ENCODE measurements around the gene MX1.

MX1 gene

DNA sequence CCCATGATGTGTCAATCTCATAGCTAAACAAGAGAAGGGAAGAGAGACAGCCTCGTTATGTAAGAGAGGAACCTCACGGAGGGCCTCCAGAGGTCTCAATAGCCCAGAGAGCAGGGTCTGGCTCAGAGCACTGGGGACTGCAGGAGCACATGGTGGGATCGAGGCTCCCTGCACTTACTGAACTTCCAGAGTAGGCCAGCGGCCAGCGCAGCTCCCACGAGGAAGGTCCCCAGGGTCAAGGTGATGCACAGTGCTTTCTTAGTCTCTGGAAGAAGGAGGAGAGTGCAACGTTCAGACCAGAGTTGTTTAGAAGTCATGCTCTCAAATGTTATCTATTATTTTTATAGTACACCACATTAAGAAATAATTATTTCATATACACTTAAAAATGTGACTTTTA lies 63.3 kb downstream of the MX1 start:
- DNase-seq (ENCODE audit: low spot score) (no peak), FAIRE-seq (no peak)

DNA sequence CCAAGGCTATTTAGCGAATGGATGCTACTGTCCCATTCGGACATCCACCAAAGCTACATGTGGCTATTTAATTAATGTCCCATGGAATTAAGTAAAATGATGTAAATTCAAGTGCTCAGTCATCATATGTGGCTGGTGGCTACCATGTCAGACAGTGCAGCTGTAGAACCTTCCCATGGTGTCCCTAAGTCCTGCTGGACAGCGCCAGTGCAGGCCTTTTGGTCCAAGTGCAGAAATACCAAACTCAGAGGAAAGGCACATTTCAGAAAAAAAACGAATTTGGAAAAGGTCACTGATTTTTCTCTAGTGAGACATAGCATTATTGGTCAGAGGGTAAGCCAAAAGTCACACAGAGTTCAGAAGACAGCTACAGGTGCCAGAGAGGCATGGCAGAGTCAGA lies 64.3 kb downstream of the MX1 start:
- DNase-seq (ENCODE audit: low spot score): no peak
- FAIRE-seq: no peak

GRCh38 chr21:41491412-41491811 lies 65.4 kb downstream of the MX1 start:
- DNase-seq (ENCODE audit: low spot score) (no peak), FAIRE-seq (no peak)

- FAIRE-seq (no peak), DNase-seq (ENCODE audit: low spot score) (no peak)
These were observed 68.2 kb downstream of the MX1 start for GRCh38 chr21:41494242-41494641.

DNA sequence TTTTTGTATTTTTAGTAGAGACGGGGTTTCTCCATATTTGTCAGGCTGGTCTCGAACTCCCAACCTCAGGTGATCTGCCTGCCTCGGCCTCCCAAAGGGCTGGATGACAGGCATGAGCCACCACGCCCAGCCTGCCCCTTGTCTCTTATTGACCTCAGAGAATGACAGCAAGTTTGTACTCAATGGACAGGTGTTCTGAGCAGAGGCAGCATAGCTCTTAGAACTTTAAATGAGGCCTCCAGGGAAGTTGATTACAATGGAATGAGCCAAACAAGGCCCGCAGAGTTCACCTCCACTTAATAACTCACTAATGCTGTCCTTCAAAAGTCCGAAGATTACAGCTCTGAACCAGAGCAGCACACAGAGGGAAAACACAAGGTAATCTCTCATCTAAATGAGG lies 71.0 kb downstream of the MX1 start:
- no peak for DNase-seq (ENCODE audit: low spot score)
- FAIRE-seq: no peak

GRCh38 chr21:41497788-41498187 lies 71.7 kb downstream of the MX1 start:
- no peak for FAIRE-seq

GRCh38 chr21:41499920-41500319 lies 73.9 kb downstream of the MX1 start:
- FAIRE-seq (no peak), DNase-seq (ENCODE audit: low spot score) (no peak)

More at GRCh38 chr21:41497788-41498187, 71.7 kb downstream of the MX1 start:
- DNase-seq (ENCODE audit: low spot score): no peak

DNA sequence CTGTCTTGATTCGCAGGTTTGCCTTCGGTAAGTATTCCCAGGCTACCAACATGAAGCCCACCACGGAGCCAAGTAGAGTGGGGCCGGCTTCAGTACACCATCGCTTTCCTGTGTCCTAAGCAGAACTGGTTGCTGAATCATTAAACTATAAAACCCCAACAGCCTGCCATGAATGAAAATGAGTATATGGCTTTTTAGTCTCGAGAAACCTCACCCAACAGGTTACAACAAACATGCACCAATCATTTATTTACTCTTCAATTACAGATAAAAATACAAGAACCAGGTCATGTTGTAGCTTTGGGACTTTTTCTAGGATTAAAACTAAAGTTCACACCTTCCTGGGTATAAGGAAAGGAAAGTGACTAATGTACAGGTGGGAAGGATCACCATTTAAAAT lies 74.3 kb downstream of the MX1 start:
- FAIRE-seq (no peak), DNase-seq (ENCODE audit: low spot score) (no peak)

- no peak for DNase-seq (ENCODE audit: low spot score)
- no peak for FAIRE-seq
These were observed 74.9 kb downstream of the MX1 start for GRCh38 chr21:41500931-41501381.

DNA sequence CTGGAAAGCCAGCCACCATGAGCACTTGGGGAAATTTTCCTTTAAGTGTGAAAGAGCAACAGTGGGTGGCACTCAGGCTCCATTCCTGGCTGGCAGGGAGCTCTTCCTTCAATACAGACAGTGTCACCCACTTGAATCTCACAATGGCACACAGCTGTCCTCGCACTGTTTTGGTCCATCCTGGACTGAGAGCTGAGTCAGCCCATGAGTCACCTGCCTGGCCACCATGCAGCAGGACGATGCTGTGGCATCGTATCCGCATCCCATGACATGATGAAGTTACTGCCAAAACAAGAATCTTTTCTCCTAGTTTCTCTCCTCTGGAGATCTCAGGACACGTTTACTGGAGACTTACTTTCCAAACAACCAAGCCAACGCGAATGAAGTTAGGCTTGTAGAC lies 75.9 kb downstream of the MX1 start:
- peak; percentile 66 for DNase-seq (ENCODE audit: low spot score)
- peak; percentile 28 for FAIRE-seq

- no peak for DNase-seq (ENCODE audit: low spot score)
- no peak for FAIRE-seq
These were observed 77.3 kb downstream of the MX1 start for GRCh38 chr21:41503331-41503730.

DNA sequence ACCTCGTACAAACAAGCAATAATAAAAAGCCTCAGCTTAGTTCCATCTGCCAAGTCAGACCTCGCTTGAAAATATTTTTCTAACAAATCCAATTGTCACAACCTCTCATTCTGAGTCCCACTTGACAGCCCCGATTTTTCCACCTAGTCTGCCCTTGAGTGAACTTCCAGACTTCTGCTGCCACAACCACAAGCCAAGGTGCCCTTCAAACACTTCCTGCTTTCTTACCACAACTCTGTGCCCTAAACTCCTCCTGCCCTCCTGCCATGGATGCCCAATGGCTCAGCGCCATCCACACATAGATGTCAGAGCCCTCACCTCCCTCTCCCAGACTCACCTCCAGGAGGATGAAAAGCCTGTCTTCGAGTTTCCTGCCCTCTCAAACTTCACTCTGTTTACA lies 78.0 kb downstream of the MX1 start:
- FAIRE-seq: no peak
- no peak for DNase-seq (ENCODE audit: low spot score)

GRCh38 chr21:41506005-41506594 lies 80.1 kb downstream of the MX1 start:
- FAIRE-seq (no peak), DNase-seq (ENCODE audit: low spot score) (no peak)

DNA sequence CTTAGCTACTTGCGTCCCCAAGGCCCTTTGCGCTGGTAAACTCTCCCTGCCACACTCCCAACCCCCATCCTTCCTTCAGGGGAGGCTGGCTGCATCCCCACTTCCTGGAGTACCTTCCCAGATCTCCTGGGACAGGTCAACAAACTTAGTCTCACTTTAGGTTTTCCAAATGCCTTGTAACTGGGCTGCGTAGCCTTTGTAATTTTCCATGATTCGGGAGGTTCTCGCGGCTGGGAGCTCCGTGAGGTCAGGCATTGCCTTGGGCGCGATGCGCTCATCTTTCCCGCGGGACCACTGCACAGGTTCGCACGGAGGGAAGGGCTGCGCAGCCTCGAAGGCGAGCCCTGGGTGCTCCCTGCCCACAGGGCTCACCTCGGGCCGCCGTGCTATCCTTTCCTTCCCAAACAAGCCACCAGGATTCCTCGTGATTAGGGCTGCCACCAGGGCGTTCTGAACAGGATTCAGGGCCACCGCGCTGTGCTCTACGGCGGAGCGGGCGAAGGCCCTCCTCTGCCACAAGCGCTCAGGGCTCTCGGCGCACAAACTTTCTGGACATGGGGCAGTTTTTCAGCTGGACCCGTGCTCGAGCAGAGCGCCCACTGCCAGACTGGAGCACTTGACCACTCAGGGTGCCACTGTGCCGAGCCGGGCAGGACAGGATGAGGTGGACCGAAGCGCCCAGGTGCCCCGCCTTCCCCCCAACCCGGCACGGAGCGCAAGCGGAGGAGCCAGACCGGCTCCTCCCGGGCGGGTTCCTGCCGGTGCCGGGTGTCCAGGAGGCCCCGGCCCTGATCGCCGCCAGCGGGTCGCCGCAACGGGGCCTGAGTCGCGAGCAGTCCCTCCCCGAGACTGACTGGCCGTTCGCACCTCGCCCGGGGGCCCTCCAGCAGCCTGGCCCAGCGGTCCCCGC lies 80.8 kb downstream of the MX1 start:
- FAIRE-seq (no peak), DNase-seq (ENCODE audit: low spot score) (no peak)

DNA sequence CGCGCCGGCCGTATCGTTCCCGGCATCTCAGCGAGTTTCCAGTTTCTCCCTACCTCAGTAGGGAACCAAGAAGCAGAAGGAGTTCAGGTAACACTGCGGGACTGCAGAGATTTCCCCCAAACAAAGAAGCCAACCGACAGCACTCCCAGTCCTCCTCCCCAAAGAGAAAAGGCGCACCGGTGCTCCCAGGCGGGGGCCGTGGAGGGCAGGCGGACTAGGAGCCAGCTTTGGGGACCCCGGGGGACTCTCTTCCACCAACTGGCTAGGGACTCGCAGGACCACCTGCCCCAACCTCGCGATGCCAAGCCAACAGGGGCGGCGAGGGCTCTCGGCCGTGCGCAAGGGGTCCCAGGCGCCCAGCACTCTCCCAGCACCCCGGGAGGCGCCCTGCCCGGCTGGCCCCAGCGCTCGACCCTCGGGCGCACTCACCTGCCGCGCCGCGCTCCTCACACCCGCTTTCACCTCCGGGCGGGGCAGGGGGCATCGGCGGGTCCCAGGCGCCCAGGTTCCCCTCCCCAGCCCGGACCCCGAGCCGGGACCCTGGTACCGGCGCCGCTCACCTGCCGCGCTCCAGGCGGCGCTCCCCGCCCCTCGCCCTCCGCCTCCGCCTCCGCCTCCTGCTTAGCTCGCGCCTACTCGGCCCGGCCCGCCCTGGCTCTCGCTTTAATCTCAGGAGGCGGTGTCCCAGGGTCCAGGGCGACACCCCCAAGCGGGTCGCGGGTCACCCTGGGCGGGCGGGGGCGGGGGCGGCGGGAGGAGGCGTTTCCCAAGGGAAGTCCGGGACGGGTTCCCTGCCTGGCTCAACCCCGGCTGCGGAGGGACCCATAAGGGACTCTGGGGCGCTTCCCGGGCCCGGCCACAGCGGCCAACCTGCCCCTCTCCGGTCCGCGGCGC lies 81.7 kb downstream of the MX1 start, which contains the start of gene TMPRSS2:
TSS of gene TMPRSS2 (minus strand) at position 638 of the 894 bp plus-strand sequence. CDS start 10,025 bp downstream, outside the sequence.
- FAIRE-seq (no peak), DNase-seq (ENCODE audit: low spot score) (no peak)

DNA sequence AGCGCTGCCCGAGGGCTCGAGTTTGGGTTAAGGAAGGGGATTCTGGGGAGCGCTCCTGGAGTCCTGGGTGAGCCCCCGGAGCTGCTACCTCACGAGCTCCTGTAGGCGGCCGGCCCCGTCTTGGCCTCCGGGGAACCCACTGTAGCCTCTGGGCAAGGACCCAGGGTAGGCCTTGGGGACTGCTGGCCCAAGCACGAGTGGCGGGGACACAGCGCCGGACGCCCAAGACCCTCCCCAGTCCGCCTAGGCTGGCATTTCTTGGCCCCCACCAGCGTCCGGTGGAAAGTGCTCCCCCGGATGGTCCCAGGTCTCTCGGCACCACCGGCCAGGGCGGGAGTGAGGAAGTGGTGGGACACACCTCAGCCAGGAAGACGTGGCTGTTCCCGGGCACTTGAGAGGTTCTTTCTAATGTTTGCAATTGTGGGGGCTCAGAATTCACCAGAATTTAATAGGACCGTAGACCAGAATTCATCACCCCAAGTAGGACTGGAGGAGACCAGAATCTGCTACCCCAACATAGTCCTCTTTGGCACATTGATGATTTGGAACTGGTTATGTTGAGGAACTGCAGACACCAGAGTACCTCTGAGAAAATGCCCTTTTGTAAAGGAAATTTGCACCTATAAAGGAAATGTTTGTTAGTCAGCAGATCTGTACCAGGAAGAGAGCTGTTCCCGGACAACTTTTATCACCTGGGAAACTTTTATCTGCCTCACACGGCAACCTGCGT lies 82.5 kb downstream of the MX1 start:
- DNase-seq (ENCODE audit: low spot score) (no peak), FAIRE-seq (no peak)

Measured in RCC 7860 (cell line).